ENCODE measurements around the gene VAMP7.
"Not testable (repeated sequence)": the region's sequence is repeated elsewhere in the genome, so short reads cannot be mapped to it uniquely, and the experiment has no call there.

VAMP7 gene

DNA sequence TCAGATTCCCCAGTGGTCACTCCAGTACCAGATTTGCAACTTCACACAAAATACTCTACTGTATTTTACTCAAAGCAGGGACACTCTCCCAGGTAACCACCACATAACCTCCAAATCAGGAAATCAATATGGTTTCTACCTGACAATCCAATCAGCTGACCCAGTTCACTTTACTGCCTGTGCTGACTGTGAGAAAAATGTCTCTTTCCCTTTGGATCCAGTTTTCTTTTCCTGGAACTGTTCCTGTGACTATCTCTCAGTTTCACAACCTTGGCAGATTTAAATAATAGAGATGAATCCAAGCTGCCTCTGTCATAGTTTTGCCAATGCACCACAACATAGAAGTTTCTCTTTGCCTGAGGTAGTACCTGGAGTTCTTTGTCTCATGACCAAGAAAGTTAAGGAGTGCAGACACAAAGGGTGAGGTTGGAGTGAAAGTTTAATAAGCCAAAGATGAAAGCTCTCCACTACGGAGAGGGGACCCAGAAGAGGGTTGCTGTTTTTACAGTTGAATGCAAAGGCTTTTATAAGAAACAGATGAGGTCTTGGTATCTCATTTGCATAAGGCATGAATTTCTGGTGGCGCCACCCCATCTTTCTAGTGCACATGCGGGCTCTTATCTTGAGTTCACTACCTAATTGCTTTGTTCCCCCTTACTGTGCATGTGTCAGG, 86.6 kb downstream of the VAMP7 start:
- no peak overlapping the region for H3K4me3 ChIP-seq (replicated peaks; ENCODE audit: insufficient read depth, low read length)
- TF ChIP-seq, protein P1, sequence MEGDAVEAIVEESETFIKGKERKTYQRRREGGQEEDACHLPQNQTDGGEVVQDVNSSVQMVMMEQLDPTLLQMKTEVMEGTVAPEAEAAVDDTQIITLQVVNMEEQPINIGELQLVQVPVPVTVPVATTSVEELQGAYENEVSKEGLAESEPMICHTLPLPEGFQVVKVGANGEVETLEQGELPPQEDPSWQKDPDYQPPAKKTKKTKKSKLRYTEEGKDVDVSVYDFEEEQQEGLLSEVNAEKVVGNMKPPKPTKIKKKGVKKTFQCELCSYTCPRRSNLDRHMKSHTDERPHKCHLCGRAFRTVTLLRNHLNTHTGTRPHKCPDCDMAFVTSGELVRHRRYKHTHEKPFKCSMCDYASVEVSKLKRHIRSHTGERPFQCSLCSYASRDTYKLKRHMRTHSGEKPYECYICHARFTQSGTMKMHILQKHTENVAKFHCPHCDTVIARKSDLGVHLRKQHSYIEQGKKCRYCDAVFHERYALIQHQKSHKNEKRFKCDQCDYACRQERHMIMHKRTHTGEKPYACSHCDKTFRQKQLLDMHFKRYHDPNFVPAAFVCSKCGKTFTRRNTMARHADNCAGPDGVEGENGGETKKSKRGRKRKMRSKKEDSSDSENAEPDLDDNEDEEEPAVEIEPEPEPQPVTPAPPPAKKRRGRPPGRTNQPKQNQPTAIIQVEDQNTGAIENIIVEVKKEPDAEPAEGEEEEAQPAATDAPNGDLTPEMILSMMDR (IDR thresholded peaks at IDR 0.05; ENCODE audit: insufficient read depth, low read length), result no peak
- TF ChIP-seq GABPA (IDR thresholded peaks at IDR 0.05; ENCODE audit: low read depth) (no peak), SPI1 (IDR thresholded peaks at IDR 0.05; ENCODE audit: borderline replicate concordance, low read depth) (no peak), POLR2AphosphoS5 (IDR thresholded peaks at IDR 0.05; ENCODE audit: low read depth) (no peak)
- TF ChIP-seq, protein P2, sequence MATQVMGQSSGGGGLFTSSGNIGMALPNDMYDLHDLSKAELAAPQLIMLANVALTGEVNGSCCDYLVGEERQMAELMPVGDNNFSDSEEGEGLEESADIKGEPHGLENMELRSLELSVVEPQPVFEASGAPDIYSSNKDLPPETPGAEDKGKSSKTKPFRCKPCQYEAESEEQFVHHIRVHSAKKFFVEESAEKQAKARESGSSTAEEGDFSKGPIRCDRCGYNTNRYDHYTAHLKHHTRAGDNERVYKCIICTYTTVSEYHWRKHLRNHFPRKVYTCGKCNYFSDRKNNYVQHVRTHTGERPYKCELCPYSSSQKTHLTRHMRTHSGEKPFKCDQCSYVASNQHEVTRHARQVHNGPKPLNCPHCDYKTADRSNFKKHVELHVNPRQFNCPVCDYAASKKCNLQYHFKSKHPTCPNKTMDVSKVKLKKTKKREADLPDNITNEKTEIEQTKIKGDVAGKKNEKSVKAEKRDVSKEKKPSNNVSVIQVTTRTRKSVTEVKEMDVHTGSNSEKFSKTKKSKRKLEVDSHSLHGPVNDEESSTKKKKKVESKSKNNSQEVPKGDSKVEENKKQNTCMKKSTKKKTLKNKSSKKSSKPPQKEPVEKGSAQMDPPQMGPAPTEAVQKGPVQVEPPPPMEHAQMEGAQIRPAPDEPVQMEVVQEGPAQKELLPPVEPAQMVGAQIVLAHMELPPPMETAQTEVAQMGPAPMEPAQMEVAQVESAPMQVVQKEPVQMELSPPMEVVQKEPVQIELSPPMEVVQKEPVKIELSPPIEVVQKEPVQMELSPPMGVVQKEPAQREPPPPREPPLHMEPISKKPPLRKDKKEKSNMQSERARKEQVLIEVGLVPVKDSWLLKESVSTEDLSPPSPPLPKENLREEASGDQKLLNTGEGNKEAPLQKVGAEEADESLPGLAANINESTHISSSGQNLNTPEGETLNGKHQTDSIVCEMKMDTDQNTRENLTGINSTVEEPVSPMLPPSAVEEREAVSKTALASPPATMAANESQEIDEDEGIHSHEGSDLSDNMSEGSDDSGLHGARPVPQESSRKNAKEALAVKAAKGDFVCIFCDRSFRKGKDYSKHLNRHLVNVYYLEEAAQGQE (IDR thresholded peaks at IDR 0.05; ENCODE audit: insufficient replicate concordance, low read depth), result no peak
- H3K27me3 ChIP-seq (ENCODE audit: insufficient read depth, poor library complexity, severe bottlenecking), result no peaks in the 10 kb centered on the region
- DNase-seq (ENCODE audit: low read depth in 1 of 2, low spot score in 1 of 2), result no peak
- no peak overlapping the region for H3K27ac ChIP-seq (replicated peaks)

DNA sequence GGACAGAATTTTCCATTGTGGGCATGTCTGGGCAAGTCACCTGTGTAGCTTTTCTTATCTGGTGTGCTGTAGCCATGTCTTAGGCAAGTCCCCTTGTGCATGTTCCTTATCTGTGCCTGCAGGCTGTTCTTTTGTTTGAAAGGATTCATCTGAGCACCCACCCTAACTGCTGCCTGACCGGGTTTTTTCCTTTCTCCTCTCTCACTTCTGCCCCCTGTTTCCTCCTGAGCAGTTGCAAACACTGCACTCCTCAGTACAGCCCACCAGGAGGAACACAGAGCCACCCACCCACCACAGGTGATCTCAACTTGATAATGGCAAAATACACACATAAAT, 87.1 kb downstream of the VAMP7 start:
- no peak for DNase-seq (ENCODE audit: low read depth in 1 of 2, low spot score in 1 of 2)
- Histone ChIP-seq H3K27me3 (ENCODE audit: insufficient read depth, poor library complexity, severe bottlenecking) (no peaks in the 10 kb centered on the region), H3K4me3 (replicated peaks; ENCODE audit: insufficient read depth, low read length) (no peak overlapping the region), H3K27ac (replicated peaks) (no peak overlapping the region)
- TF ChIP-seq POLR2AphosphoS5 (IDR thresholded peaks at IDR 0.05; ENCODE audit: low read depth), result no peak
- no peak for TF ChIP-seq GABPA (IDR thresholded peaks at IDR 0.05; ENCODE audit: low read depth)
- TF ChIP-seq, protein P1 (IDR thresholded peaks at IDR 0.05; ENCODE audit: insufficient read depth, low read length), result no peak
- TF ChIP-seq, protein P2 (IDR thresholded peaks at IDR 0.05; ENCODE audit: insufficient replicate concordance, low read depth), result no peak
- TF ChIP-seq SPI1 (IDR thresholded peaks at IDR 0.05; ENCODE audit: borderline replicate concordance, low read depth), result no peak

DNA sequence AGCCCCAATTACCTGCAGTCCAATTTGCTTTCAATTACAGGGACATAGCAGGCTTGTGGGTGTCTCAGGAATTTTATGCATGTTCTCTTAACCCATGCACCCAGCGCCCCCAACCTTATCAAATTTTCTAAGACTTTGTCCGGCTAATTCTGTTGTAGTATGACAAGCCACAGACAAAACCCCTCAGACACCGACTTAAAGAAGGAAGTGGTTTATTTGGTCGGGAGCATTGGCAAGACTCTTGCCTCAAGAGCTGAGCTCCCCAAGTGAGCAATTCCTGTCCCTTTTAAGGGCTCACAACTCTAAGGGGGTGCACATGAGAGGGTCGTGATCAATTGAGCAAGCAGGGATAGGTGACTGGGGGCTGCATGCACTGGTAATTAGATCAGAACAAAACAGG, 87.6 kb downstream of the VAMP7 start:
- Histone ChIP-seq H3K27ac (replicated peaks) (no peak overlapping the region), H3K4me3 (replicated peaks; ENCODE audit: insufficient read depth, low read length) (no peak overlapping the region), H3K27me3 (ENCODE audit: insufficient read depth, poor library complexity, severe bottlenecking) (no peaks in the 10 kb centered on the region)
- no peak for DNase-seq (ENCODE audit: low read depth in 1 of 2, low spot score in 1 of 2)
- TF ChIP-seq, protein P1 (IDR thresholded peaks at IDR 0.05; ENCODE audit: insufficient read depth, low read length), result no peak
- TF ChIP-seq, protein P2 (IDR thresholded peaks at IDR 0.05; ENCODE audit: insufficient replicate concordance, low read depth), result no peak
- TF ChIP-seq GABPA (IDR thresholded peaks at IDR 0.05; ENCODE audit: low read depth) (no peak), POLR2AphosphoS5 (IDR thresholded peaks at IDR 0.05; ENCODE audit: low read depth) (no peak), SPI1 (IDR thresholded peaks at IDR 0.05; ENCODE audit: borderline replicate concordance, low read depth) (no peak)

DNA sequence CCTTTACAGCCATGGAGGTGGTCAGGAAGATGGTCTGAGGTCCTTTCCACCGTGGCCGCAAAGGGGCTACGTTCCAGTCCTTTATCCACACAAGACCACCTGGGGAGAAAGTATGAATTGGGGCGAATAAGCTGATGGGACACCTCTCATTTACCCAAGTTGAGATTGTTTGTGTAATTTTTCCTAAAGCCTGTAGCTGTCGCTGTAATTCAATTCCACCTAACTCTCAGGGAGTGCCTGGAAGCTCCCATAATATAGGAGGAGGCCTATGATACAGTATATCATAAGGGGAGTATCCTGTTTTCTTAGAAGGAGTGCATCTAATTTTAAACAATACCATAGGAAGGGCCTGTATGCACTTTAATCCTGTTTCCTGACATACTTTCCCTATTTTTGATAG, 90.5 kb downstream of the VAMP7 start:
- H3K27ac ChIP-seq (replicated peaks); H3K27me3 ChIP-seq (ENCODE audit: insufficient read depth, poor library complexity, severe bottlenecking); H3K4me3 ChIP-seq (replicated peaks; ENCODE audit: insufficient read depth, low read length); DNase-seq (ENCODE audit: low read depth in 1 of 2, low spot score in 1 of 2): not testable (repeated sequence)

DNA sequence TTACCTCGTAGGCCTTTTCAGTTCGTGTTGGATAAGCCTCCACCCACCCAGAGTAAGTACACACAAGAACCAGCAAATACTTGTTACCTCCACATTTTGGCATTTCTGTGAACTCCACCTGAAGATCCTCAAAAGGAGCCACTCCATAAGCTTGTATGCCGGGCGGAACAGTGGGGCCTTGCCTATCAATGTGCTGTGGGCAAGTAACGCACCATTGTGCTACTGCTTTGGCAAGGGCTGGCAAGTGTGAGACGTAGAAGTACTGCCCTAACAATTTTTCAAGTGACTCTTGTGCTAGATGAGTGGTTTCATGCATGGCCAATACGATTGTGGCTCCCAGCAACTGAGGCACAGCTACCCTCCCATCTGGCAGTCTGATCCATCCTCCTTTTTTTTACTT, 91.1 kb downstream of the VAMP7 start:
- not testable (repeated sequence) for H3K27ac ChIP-seq (replicated peaks); H3K27me3 ChIP-seq (ENCODE audit: insufficient read depth, poor library complexity, severe bottlenecking); H3K4me3 ChIP-seq (replicated peaks; ENCODE audit: insufficient read depth, low read length); DNase-seq (ENCODE audit: low read depth in 1 of 2, low spot score in 1 of 2)

Data from HL-60 (cell line).